Transverse colon (tissue), 4 donors: ENCODE measurements around the gene VWF. TPM values are rescaled to one million over a fixed set of nuclear protein-coding genes. Genes with fewer than 3 reads are reported as not detected.
A peak's percentile ranks its signal among the peaks of the same experiment; 100 is the strongest.

ENCODE experiments used
- DNase-seq: peaks from one replicate; pipeline ENCODE4 v3.0.0-alpha.2; 2019
- H3K27ac ChIP-seq, 4 donors: fragments of 200-600 bp; sonication (generic); 2 replicates each; pipeline ENCODE4 v1.5.1; 2016 to 2018; ENCODE audit warnings: inconsistent platforms in 4 of 4
- H3K27me3 ChIP-seq: fragments of 200-600 bp; sonication (generic); 2 replicates; pipeline ENCODE4 v1.5.1; 2017; ENCODE audit warnings: inconsistent platforms
- H3K36me3 ChIP-seq, 4 donors: fragments of 200-600 bp; sonication (generic); 2 replicates each; pipeline ENCODE4 v1.5.1; 2017 to 2019; ENCODE audit warnings: inconsistent platforms in 4 of 4
- H3K4me1 ChIP-seq, 4 donors: fragments of 200-600 bp; sonication (generic); 2 replicates each; pipeline ENCODE4 v1.5.1; 2017 to 2020; ENCODE audit warnings: inconsistent platforms in 4 of 4
- H3K4me3 ChIP-seq, 4 donors: fragments of 200-600 bp; sonication (generic); 1 replicate in 1 of 4; 2 replicates in 3 of 4; pipeline versions ENCODE4 v1.5.1 to v1.6.1; 2017 to 2019; ENCODE audit warnings: inconsistent platforms in 4 of 4
- H3K9me3 ChIP-seq, 2 donors: fragments of 200-600 bp; sonication (generic); 2 replicates each; pipeline ENCODE4 v1.5.1; 2017 to 2019; ENCODE audit warnings: inconsistent platforms in 2 of 2
- CTCF ChIP-seq, 5 experiments: fragments of 200-600 bp in 3 of 5; fragments of 450-650 bp in 2 of 5; sonication (generic) in 3 of 5; IDR thresholded peaks; 1 replicate in 2 of 5; 2 replicates in 3 of 5; pipeline ENCODE4 v1.5.1; 2016 to 2017; ENCODE audit warnings: antibody characterized with exemption in 5 of 5, inconsistent platforms in 3 of 5, mild to moderate bottlenecking in 2 of 5, moderate library complexity in 1 of 5
- EP300 ChIP-seq: sonication (generic); formaldehyde crosslinking; IDR thresholded peaks from one replicate; pipeline ENCODE4 v1.6.1; 2017; ENCODE audit warnings: antibody characterized with exemption, low read depth
- POLR2A ChIP-seq: fragments of 450-650 bp; IDR thresholded peaks from one replicate; pipeline ENCODE4 v1.6.1; 2016; ENCODE audit warnings: antibody characterized with exemption, mild to moderate bottlenecking, moderate library complexity
- POLR2AphosphoS5 ChIP-seq, 3 donors: sonication (generic); formaldehyde crosslinking; IDR thresholded peaks; one replicate each; pipeline ENCODE4 v1.6.1; 2016; ENCODE audit warnings: antibody characterized with exemption in 3 of 3
- WGBS, 2 donors: methylation state at CpG; one replicate each; pipeline ENCODE4 v1.1.5; 2018; ENCODE audit warnings: low coverage in 1 of 2; 5-methylcytosine and 5-hydroxymethylcytosine counted together
- in situ Hi-C, 4 donors: fragments of 200-750 bp; cut with MboI; loops; one replicate each; pipeline versions ENCODE4 v1.15.0 to v1.15.1; 2017; ENCODE audit warnings: low sequenced_read_pairs in 3 of 4, low pct_ligation_motif_present in 1 of 4, low pct_unique_long_range_greater_than_20kb in 1 of 4
- intact Hi-C: fragments of 100-400 bp; cut with DNase I; formaldehyde crosslinking; loops from one replicate; pipeline ENCODE4 v1.15.1; 2023; ENCODE audit warnings: low total_unique reads
- total RNA-seq, 4 donors: library from RNA; depleted of rRNA; stranded (reverse); fragments of >200 nt; gene quantifications; one replicate each; pipeline ENCODE4 v1.1.0, GENCODE V29; 2016

Gene VWF
- total RNA-seq, 4 donors from 2014 or later, result 31.3 to 71.2 (median 51.5) TPM

DNA sequence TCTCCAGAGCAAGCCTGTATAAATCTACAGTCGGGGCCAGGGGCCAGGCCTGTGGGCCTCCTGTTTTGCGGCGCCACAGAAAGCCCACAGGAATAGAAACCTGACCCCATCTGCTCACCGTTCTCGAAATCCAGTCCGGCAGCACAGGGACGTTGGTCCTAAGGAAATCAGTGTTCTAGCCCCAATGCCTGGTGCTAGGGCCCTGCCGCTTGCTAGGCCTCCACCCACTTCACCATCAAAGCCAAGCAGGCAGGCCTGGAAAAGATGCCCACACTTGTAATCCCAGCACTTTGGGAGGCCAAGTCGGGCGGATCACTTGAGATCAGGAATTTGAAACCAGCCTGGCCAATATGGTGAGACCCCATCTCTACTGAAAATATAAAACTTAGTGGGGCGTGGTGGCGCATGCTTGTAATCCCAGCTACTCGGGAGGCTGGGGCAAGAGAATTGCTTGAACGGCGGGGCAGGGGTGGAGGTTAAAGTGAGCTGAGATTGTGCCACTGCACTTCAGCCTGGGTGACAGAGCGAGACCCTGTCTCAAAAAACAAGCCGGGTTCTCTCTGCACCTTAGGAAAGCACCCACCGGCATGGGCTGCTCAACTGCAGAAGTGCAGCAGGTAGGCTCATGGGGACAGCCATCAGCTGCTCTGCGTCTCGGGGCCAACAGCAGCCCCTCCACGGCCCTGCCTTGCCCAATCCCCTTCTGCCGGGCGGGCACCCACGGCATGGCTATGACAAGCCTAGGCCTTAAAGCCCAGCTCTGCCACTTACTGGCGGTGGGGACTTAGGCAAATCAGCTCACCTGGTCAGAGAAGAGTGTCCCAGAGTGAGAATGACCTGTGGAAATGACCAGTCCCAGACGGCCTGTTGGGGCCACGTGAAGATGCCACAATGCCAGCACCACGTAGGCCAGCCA, 47.4 kb downstream of the VWF start:
- no peaks in the 10 kb centered on the region for H3K36me3 ChIP-seq
- DNase-seq, result no peak
- H3K9me3 ChIP-seq, result no peaks in the 10 kb centered on the region
- H3K27ac ChIP-seq, result no peak overlapping the region
- peaks cover 3% of the 10 kb centered on the region for H3K27me3 ChIP-seq
- in situ Hi-C loops (no loop called here), intact Hi-C loops (no loop called here)
- H3K4me3 ChIP-seq, result no peak overlapping the region
- TF ChIP-seq CTCF (IDR thresholded peaks at IDR 0.05), result no peak
- TF ChIP-seq POLR2A, result no peak
- TF ChIP-seq EP300, result no peak
- TF ChIP-seq POLR2AphosphoS5 (IDR thresholded peaks at IDR 0.05), result no peak
- WGBS, 2 donors, result 95% methylated on average over 28 of the region's 28 CpGs; no CpG with 5 or more reads in 1 of the 2 donors
- H3K4me1 ChIP-seq, result peaks cover 0 to 15% (median 2%) of the 10 kb centered on the region in 4 donors

DNA sequence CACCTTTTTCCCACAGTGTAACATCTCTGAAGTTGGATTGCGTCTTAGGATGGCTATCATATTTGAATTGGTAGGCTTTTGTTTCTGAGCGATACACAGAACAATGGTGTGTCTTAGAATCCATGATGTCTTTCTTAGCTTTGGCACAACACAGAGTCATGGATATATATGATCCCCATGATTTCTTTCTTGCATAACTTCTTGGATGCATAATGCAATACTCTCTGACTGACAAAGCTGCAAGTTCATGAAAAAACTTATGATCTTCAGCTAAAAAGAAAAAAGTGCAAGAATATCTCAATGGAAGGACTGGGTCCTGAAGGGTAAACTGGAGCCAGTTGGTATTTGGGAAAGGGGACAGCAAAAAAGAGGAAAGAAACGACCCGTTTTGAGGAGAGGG, 48.1 kb downstream of the VWF start:
- Histone ChIP-seq H3K27ac (no peak overlapping the region), H3K9me3 (no peaks in the 10 kb centered on the region), H3K4me1 (peaks cover 0 to 15% (median 2%) of the 10 kb centered on the region in 4 donors), H3K36me3 (no peaks in the 10 kb centered on the region), H3K4me3 (no peak overlapping the region), H3K27me3 (peaks cover 3% of the 10 kb centered on the region)
- TF ChIP-seq EP300, result no peak
- TF ChIP-seq POLR2AphosphoS5 (IDR thresholded peaks at IDR 0.05), result no peak
- TF ChIP-seq POLR2A, result no peak
- no peak for TF ChIP-seq CTCF (IDR thresholded peaks at IDR 0.05)
- DNase-seq, result no peak
- in situ Hi-C loops (no loop called here), intact Hi-C loops (no loop called here)
- WGBS, 2 donors, result 82% methylated on average over 4 of the region's 4 CpGs

DNA sequence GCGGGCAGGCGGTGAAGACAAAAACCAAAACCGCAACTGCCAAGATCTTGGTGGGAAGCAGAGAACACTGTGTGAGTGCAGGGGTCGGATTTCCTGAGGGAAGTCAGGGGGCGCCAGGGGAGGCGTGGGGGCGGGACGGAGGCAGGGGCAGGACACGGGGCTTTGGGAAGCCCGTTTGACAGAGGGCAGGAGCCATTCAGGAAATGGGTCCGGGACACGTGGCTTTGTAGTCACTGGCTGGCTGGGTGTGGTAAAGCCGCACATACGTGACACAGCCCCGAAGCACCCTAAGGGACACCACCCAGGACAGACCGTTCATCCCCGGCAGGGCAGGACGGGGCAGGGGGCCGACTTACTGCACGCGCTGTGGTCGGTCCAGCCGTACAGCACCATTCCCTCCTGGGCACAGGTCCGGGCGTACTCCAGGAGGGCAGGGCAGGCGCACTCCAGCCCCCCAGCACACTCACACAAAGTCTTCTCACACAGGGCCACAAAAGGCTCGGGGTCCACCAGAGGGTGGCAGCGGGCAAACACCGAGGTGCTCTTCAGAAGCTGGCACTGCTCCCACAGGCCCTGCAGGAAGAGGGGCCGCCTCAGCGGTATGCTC, 49.4 kb downstream of the VWF start:
- TF ChIP-seq POLR2AphosphoS5 (IDR thresholded peaks at IDR 0.05) (no peak), CTCF (IDR thresholded peaks at IDR 0.05) (no peak), POLR2A (no peak), EP300 (no peak)
- peaks cover 0 to 15% (median 2%) of the 10 kb centered on the region in 4 donors for H3K4me1 ChIP-seq
- peak; percentile 36 for DNase-seq
- no peaks in the 10 kb centered on the region for H3K36me3 ChIP-seq
- intact Hi-C loops, result no loop called here
- H3K27me3 ChIP-seq, result peaks cover 3% of the 10 kb centered on the region
- no peak overlapping the region for H3K27ac ChIP-seq
- in situ Hi-C loops, result loop anchor here in 1 of 4 donors (25.0 kb wide), 1 partner anchor 112 kb away; no protein-coding TSS in a partner anchor
- 44% methylated on average over 27 of the region's 31 CpGs; no CpG with 5 or more reads in 1 of the 2 donors for WGBS, 2 donors
- H3K9me3 ChIP-seq, result no peaks in the 10 kb centered on the region
- peak overlapping the region in 2 of 4 donors; percentile 2 to 21 for H3K4me3 ChIP-seq

DNA sequence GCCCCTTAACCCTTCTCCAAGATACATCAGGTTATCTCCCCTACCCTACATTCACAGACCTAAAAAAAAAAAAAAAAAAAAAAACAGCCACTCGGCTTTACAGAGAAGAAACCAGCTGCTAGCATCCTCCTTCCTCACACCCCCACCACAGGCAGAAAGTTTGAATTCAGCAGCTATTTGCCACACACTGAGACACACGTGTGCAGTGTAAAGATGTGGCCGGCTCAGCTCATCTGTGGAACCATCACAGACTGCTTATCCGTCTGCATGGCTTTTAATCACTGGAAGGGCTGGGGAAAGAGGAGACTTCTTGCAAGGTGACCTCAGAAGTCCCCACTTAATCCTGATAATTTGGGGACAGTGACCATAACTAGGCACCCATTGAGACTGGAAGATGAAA, 50.0 kb downstream of the VWF start:
- no peaks in the 10 kb centered on the region for H3K9me3 ChIP-seq
- no peaks in the 10 kb centered on the region for H3K36me3 ChIP-seq
- no peak for TF ChIP-seq EP300
- no peak for TF ChIP-seq POLR2AphosphoS5 (IDR thresholded peaks at IDR 0.05)
- TF ChIP-seq POLR2A, result no peak
- no peak for TF ChIP-seq CTCF (IDR thresholded peaks at IDR 0.05)
- H3K27ac ChIP-seq, result no peak overlapping the region
- peak overlapping the region in 1 of 4 donors; percentile 21 for H3K4me3 ChIP-seq
- in situ Hi-C loops, result loop anchor here in 1 of 4 donors (25.0 kb wide), 1 partner anchor 113 kb away; no protein-coding TSS in a partner anchor
- 20 to 50% methylated on average over 1 to 4 of the region's 4 CpGs for WGBS, 2 donors
- peaks cover 0 to 15% (median 2%) of the 10 kb centered on the region in 4 donors for H3K4me1 ChIP-seq
- no peak for DNase-seq
- intact Hi-C loops, result no loop called here
- H3K27me3 ChIP-seq, result peaks cover 3% of the 10 kb centered on the region
